Activated naive CD8-positive, alpha-beta T cell treated with anti-CD3 and anti-CD28 coated beads, Interleukin-2, amount 50 U/mL, for 24 hours (primary cell): ENCODE data around the gene ATE1.

Experiments used
- ATAC-seq: fragments of 150-1000 bp; cut with Tn5 transposase; one replicate; pipeline ENCODE4 v1.10.0; 2021
- DNase-seq: peaks from one replicate; pipeline ENCODE4 v3.0.0; 2021
- H3K27ac Mint-ChIP-seq: one replicate; pipeline ENCODE4 v1.8.0; 2021; ENCODE audit warnings: mild to moderate bottlenecking, mixed read lengths
- H3K27me3 Mint-ChIP-seq: one replicate; pipeline ENCODE4 v1.8.0; 2021; ENCODE audit warnings: mixed read lengths
- H3K36me3 Mint-ChIP-seq: one replicate; pipeline ENCODE4 v1.8.0; 2021; ENCODE audit warnings: low read depth, mixed read lengths
- H3K4me1 Mint-ChIP-seq: one replicate; pipeline ENCODE4 v1.8.0; 2021; ENCODE audit warnings: mixed read lengths
- H3K4me3 Mint-ChIP-seq: one replicate; pipeline ENCODE4 v1.8.0; 2021; ENCODE audit warnings: mild to moderate bottlenecking, moderate library complexity, mixed read lengths
- H3K9me3 Mint-ChIP-seq: one replicate; pipeline ENCODE4 v1.8.0; 2021; ENCODE audit warnings: mixed read lengths

Gene ATE1

GRCh38 chr10:121865554-121865953 is 62.3 kb downstream of the ATE1 start:
- peaks cover 35% of the 10 kb centered on the region for H3K36me3 Mint-ChIP-seq
- no peak overlapping the region for H3K4me3 Mint-ChIP-seq
- no peaks in the 10 kb centered on the region for H3K27me3 Mint-ChIP-seq
- no peaks in the 10 kb centered on the region for H3K9me3 Mint-ChIP-seq
- H3K4me1 Mint-ChIP-seq = no peaks in the 10 kb centered on the region
- no peak for DNase-seq
- no peak for ATAC-seq
- H3K27ac Mint-ChIP-seq = no peak overlapping the region

DNA sequence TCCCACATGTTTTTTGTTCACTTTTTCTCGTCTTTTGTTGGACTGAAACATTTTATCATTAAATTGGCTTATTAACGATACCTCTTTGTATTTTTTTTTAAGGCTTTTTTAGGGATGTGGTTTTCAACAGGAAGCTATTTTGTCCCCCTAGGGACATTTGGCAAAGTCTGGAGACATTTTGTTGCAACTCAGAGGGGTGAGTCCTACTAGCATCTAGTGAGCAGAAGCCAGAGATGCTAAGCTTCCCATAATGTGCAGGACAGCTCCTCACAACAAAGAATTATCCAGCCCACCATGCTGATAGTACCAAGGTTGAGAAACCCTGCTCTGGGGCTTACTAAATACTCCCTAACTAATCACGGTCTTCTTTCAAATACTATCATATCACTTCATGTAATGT is 63.2 kb downstream of the ATE1 start:
- Mint-ChIP-seq H3K36me3 (peaks cover 34% of the 10 kb centered on the region), H3K4me1 (no peaks in the 10 kb centered on the region), H3K27ac (no peak overlapping the region), H3K9me3 (no peaks in the 10 kb centered on the region), H3K27me3 (no peaks in the 10 kb centered on the region), H3K4me3 (no peak overlapping the region)
- DNase-seq (no peak), ATAC-seq (no peak)

DNA sequence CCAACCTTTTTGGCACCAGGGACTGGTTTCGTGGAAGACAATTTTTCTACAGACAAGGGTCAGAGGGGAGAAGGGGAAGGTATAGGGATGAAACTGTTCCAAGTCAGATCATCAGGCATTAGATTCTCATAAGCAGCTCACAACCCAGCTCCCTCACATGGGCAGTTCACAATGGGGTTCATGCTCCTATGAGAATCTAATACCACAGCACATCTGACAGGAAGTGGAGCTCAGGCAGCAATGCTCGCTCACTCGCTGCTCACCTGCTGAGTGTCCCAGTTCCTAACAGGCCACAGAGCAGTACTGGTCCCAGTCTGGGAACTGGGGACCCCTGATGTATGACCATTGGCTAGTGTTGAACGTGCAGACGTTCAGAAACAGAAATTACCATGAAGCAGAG is 63.7 kb downstream of the ATE1 start:
- Mint-ChIP-seq H3K36me3 (peaks cover 33% of the 10 kb centered on the region), H3K4me3 (no peak overlapping the region), H3K27ac (no peak overlapping the region), H3K9me3 (no peaks in the 10 kb centered on the region), H3K4me1 (no peaks in the 10 kb centered on the region), H3K27me3 (no peaks in the 10 kb centered on the region)
- no peak for DNase-seq
- no peak for ATAC-seq

- DNase-seq (no peak), ATAC-seq (no peak)
- Mint-ChIP-seq H3K4me3 (no peak overlapping the region), H3K4me1 (no peaks in the 10 kb centered on the region), H3K36me3 (peaks cover 38% of the 10 kb centered on the region), H3K27ac (no peak overlapping the region), H3K27me3 (no peaks in the 10 kb centered on the region), H3K9me3 (no peaks in the 10 kb centered on the region)
These were observed 65.2 kb downstream of the ATE1 start for GRCh38 chr10:121862649-121863048.

- H3K27me3 Mint-ChIP-seq = no peaks in the 10 kb centered on the region
- H3K4me3 Mint-ChIP-seq = no peak overlapping the region
- DNase-seq (no peak), ATAC-seq (no peak)
- H3K27ac Mint-ChIP-seq = no peak overlapping the region
- no peaks in the 10 kb centered on the region for H3K4me1 Mint-ChIP-seq
- H3K9me3 Mint-ChIP-seq = no peaks in the 10 kb centered on the region
- peaks cover 44% of the 10 kb centered on the region for H3K36me3 Mint-ChIP-seq
These were observed 65.8 kb downstream of the ATE1 start for GRCh38 chr10:121862042-121862441.

DNA sequence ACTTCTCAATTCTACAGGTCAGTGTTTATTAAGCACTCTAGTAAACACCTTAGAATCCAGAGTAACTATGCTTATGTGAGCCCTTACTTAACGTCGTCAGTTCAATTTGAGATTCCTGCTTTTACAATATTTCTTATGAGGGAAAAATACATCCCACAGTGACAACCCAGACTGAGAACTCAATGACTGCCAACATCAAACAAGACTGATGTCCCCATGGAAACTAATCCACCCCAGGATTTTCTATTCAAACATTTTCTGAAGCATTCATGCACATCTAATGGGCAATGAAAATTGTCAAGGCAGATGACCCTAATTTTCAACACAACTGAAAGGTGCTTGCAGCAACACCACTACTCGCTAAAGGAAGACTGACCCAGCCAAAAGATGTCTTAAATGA is 67.0 kb downstream of the ATE1 start:
- Mint-ChIP-seq H3K4me3 (no peak overlapping the region), H3K27me3 (no peaks in the 10 kb centered on the region), H3K4me1 (no peaks in the 10 kb centered on the region), H3K36me3 (peaks cover 47% of the 10 kb centered on the region), H3K27ac (no peak overlapping the region), H3K9me3 (no peaks in the 10 kb centered on the region)
- DNase-seq = no peak
- ATAC-seq = no peak

GRCh38 chr10:121854809-121855445 is 72.9 kb downstream of the ATE1 start:
- no peak for ATAC-seq
- H3K4me3 Mint-ChIP-seq = no peak overlapping the region
- no peaks in the 10 kb centered on the region for H3K4me1 Mint-ChIP-seq
- H3K27ac Mint-ChIP-seq = no peak overlapping the region
- no peaks in the 10 kb centered on the region for H3K9me3 Mint-ChIP-seq
- no peak for DNase-seq
- H3K36me3 Mint-ChIP-seq = peaks cover 33% of the 10 kb centered on the region
- H3K27me3 Mint-ChIP-seq = no peaks in the 10 kb centered on the region

DNA sequence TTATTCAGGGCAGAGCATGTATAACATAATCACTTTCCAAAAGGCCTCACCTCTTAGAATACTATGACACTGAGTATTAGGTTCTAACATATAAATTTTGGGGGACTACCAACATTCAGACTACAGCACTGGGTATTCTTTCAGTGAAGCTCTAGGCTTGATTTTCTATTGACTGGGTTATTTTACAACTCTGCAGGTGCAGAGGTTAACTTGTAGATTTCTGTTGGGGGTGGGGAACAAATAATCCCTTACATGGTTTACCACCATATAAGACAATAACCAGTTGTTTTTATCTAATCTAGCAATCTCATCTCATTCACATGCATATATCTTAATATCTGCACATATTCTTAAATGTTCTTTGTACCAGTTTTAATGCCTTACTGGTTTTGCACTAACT is 73.9 kb downstream of the ATE1 start:
- no peak overlapping the region for H3K4me3 Mint-ChIP-seq
- H3K4me1 Mint-ChIP-seq = no peaks in the 10 kb centered on the region
- H3K36me3 Mint-ChIP-seq = peaks cover 41% of the 10 kb centered on the region
- DNase-seq (no peak), ATAC-seq (no peak)
- H3K9me3 Mint-ChIP-seq = no peaks in the 10 kb centered on the region
- H3K27ac Mint-ChIP-seq = no peak overlapping the region
- no peaks in the 10 kb centered on the region for H3K27me3 Mint-ChIP-seq

GRCh38 chr10:121851786-121852185 is 76.0 kb downstream of the ATE1 start:
- no peak overlapping the region for H3K27ac Mint-ChIP-seq
- no peaks in the 10 kb centered on the region for H3K9me3 Mint-ChIP-seq

DNA sequence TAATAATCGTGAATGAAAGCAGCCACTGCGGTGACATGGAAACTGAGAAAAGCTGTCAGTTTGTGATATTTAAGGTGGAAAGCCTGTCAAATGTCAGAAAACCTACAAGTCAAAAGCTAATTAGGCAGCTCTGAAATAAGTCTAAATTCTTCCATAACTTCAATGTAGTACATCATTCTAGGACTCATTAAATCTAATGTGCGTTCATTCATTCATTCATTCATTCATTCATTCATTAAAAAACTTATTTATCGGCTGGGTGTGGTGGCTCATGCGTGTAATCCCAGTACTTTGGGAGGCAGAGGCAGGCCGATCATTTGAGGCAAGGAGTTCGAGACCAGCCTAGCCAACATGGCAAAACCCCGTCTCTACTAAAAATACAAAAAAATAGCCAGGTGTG is 79.7 kb downstream of the ATE1 start:
- Mint-ChIP-seq H3K36me3 (peaks cover 43% of the 10 kb centered on the region), H3K27ac (no peak overlapping the region), H3K4me3 (no peak overlapping the region), H3K27me3 (no peaks in the 10 kb centered on the region), H3K4me1 (peaks cover 7% of the 10 kb centered on the region), H3K9me3 (peaks cover 6% of the 10 kb centered on the region)
- DNase-seq = no peak
- ATAC-seq = no peak

More at GRCh38 chr10:121851786-121852185, 76.0 kb downstream of the ATE1 start:
- Mint-ChIP-seq H3K36me3 (peaks cover 31% of the 10 kb centered on the region), H3K4me1 (no peaks in the 10 kb centered on the region), H3K4me3 (no peak overlapping the region), H3K27me3 (no peaks in the 10 kb centered on the region)
- no peak for DNase-seq
- no peak for ATAC-seq

DNA sequence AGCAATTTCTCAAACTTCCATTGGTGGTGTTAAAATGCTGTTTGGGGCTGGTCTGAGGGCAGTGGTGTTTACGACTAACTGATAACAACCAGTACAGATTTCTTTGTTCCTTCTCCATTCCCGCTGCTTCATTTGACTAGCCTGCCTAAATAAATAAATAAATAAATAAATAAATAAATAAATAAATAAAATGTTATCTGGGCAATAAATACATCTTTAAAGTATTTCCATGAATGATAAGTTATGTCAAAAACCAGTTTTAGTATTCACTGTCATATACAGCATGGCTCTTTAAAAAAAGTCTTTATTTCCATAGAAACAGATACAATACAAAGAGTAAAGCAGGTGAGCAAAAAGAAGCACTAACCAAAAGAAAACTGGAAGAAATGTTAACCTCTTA is 81.3 kb downstream of the ATE1 start:
- no peak for DNase-seq
- no peak for ATAC-seq
- no peak overlapping the region for H3K27ac Mint-ChIP-seq
- H3K4me1 Mint-ChIP-seq = peaks cover 7% of the 10 kb centered on the region
- H3K9me3 Mint-ChIP-seq = peaks cover 6% of the 10 kb centered on the region
- no peaks in the 10 kb centered on the region for H3K27me3 Mint-ChIP-seq
- no peak overlapping the region for H3K4me3 Mint-ChIP-seq
- H3K36me3 Mint-ChIP-seq = peaks cover 43% of the 10 kb centered on the region

GRCh38 chr10:121845044-121845784 is 82.6 kb downstream of the ATE1 start:
- peaks cover 44% of the 10 kb centered on the region for H3K36me3 Mint-ChIP-seq
- no peak overlapping the region for H3K27ac Mint-ChIP-seq
- H3K4me1 Mint-ChIP-seq = peaks cover 7% of the 10 kb centered on the region

DNA sequence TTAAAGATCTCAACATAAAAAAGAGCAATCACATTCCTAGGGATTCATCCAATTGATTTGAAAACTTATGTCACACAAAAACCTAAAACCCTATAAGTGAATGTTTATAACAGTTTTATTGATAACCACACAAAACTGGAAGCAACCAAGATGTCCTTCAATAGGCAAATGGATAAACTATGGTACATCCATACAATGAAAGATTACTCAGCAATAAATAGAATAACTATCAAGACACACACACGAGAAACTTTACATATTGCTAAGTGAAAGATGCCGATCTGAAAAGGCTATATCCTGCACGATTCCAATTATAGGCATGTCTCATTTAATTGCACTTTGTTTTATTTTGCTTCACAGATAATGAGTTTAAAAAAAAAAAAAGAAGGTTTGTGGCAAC is 83.3 kb downstream of the ATE1 start:
- no peak for DNase-seq
- Mint-ChIP-seq H3K27ac (no peak overlapping the region), H3K9me3 (peaks cover 6% of the 10 kb centered on the region), H3K27me3 (no peaks in the 10 kb centered on the region), H3K4me3 (no peak overlapping the region), H3K36me3 (peaks cover 37% of the 10 kb centered on the region), H3K4me1 (peaks cover 7% of the 10 kb centered on the region)
- ATAC-seq = no peak

More at GRCh38 chr10:121845044-121845784, 82.6 kb downstream of the ATE1 start:
- no peak overlapping the region for H3K4me3 Mint-ChIP-seq
- DNase-seq = no peak
- H3K27me3 Mint-ChIP-seq = no peaks in the 10 kb centered on the region
- ATAC-seq = no peak
- peaks cover 6% of the 10 kb centered on the region for H3K9me3 Mint-ChIP-seq

DNA sequence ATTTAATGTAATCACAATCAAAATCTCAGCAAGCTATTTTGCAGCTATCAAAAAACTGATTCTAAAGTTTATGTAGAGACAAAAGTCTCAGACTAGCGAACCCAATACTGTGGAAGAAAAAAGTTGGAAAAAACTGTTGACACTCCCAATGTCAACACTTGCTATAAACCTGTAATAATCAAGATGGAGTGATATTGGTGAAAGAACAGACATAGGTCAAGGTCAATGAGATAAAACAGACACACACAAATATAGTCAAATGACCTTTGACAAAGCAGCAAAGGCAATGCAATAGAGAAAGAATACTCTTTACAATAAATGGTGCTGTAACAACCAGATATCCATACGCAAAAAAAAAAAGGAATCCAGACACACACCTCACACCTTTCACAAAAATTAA is 84.5 kb downstream of the ATE1 start:
- ATAC-seq = no peak
- Mint-ChIP-seq H3K4me1 (peaks cover 7% of the 10 kb centered on the region), H3K27ac (no peak overlapping the region), H3K36me3 (peaks cover 35% of the 10 kb centered on the region), H3K9me3 (peaks cover 6% of the 10 kb centered on the region), H3K4me3 (no peak overlapping the region), H3K27me3 (no peaks in the 10 kb centered on the region)
- DNase-seq = no peak

DNA sequence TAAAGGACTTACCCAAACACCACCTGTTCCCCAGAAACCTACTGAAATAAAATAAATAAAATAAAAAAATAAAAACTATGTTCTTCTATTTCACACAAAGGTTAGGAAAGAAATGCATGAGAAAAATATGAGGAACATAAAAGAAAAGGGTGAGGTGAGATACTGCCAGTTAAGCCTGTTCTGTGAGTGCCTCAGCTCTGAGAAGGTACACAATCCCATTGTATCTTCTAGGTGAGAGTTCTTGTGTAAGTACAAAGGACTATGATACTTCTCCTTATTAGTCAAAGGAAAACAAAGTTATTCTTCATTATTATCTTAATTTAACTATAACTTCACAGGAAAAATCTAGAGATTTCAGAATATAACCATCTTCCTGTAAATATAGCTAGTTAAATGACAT is 86.0 kb downstream of the ATE1 start:
- H3K4me3 Mint-ChIP-seq = no peak overlapping the region
- no peak overlapping the region for H3K27ac Mint-ChIP-seq
- peaks cover 31% of the 10 kb centered on the region for H3K36me3 Mint-ChIP-seq
- peaks cover 7% of the 10 kb centered on the region for H3K4me1 Mint-ChIP-seq
- ATAC-seq (no peak), DNase-seq (no peak)
- H3K9me3 Mint-ChIP-seq = peaks cover 6% of the 10 kb centered on the region
- H3K27me3 Mint-ChIP-seq = no peaks in the 10 kb centered on the region
